GM18907 (cell line): Measurements from ENCODE around the gene DPYD.

Experiments used
- ATAC-seq: cut with Tn5 transposase; IDR thresholded peaks from one replicate; pipeline ENCODE4 v1.9.1; 2021; ENCODE audit warnings: mild to moderate bottlenecking, moderate library complexity; ENCODE audit not compliant: unreplicated experiment

Gene DPYD

GRCh38 chr1:97792655-97793054, 128.2 kb downstream of the DPYD start:
- no peak for ATAC-seq

DNA sequence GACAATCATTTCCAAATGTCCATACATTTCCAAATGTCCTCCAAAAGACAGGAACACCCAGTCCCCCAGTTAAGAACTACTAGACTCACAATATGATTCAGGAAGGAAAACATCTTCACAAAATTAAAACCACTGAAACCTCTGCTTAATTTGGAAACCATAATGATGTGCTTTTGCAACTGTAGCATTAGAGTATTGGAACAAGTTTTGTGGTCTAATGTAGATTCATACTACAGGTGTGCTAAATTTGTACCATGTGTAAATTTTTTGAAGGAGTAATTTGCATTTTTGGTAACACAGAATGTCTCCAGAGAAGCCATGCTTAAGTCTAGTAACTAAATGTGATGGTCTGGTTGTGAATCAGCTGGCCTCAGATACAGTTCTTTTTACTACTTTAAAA, 129.6 kb downstream of the DPYD start:
- peak; percentile 71 for ATAC-seq

GRCh38 chr1:97787231-97787630, 133.6 kb downstream of the DPYD start:
- ATAC-seq: no peak

- no peak for ATAC-seq
Observed at GRCh38 chr1:97784661-97785060, 136.2 kb downstream of the DPYD start.

- ATAC-seq: no peak
Observed at GRCh38 chr1:97783751-97784150, 137.1 kb downstream of the DPYD start.

DNA sequence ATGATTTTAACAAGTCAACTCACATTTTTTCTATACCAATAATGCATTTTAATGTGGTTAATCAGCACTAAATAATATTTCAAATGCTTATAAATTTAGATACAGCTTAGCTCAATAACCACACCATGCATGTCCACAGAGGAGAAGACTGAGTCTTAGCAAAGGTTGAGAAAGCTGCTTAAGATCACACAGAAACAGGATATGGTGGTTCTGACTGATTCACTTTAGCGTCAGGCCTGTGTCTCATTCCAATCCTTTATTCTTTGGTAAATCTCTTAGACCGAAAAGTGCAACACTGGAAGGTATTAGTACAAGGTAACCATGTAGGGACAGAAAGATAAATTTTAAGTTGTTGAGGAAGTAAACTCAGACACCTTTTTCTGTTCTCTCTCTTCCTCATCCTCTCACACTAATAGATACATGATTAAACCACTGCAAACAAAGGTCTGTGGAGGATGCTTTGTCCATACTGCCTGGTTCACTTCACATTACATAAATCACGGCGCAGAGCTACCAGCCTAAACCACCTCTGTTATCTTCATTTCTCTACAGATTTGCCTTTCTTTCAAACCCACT, 139.0 kb downstream of the DPYD start:
- ATAC-seq: no peak

DNA sequence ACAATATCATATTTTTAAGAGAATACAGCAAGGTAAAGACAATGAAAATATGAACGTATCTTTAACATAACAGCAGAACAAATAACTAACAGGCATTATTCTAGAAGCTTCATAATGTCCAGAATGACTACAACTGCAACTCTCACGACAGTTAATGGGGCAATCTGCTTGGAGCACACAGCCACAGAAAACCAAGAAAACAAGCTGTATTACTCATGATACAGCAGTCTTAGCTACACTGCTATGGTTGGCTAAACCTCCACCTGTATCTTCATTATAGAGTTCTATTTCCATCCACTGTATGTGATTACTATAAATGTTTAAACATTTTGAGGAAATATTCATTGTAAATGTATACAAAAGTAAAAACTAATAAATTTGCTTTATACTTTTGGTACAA, 139.9 kb downstream of the DPYD start:
- no peak for ATAC-seq

DNA sequence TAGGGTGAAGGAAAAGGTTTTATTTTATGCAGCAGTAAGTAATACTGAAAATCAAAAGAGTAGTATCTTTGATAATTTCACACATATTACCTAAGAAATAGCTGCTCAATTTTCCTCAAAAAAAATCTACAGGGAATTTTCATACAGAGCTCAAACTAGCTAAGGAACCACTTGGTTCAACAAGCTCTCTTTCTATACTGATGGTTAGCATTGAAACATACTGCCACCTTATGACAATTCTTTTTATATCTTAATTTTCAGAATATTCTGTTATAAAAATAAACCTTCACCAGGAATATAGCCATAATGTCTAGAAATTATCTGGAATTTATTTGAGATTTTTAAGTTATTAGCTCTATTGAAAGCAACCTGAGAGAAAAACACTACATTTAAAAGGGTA, 142.1 kb downstream of the DPYD start:
- ATAC-seq: no peak

- ATAC-seq: no peak
Observed at GRCh38 chr1:97770376-97770775, 150.5 kb downstream of the DPYD start.

DNA sequence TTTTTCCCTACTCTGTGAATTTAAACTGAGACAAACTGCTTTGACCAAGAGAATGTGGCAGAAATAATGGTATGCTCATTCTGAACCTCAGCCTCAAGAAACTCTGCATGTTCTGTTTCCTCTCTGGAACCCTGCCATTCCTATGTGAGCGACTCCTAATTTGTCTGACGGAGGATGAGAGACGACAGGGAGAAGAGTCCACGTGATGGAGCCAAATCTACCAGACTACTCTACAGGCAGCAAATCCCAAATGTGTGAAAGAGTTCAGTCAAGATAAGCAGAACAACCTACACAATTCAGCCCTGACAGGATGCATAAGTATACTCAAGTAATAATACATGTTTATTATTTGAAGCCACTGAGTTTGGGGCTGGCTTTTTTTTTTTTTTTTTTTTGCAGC, 153.5 kb downstream of the DPYD start:
- ATAC-seq: no peak

DNA sequence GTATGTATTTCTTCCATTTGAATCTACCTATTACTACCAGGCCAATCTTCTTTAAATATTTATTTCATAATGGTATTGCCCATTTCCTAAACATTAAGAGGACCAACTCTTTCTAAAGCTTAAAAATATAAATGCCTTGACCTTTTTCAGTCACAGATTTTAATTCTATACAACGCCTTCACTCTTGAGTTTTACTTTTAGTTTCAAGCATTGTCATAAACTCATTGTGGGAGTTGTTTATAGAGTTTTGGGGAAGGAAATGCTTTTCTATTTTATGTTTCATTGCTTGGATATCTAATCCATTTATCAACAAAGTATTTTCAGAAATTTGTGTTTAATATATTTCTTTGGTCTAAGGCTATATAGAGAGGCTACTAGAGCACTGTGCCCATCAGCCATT, 155.8 kb downstream of the DPYD start:
- ATAC-seq: no peak

DNA sequence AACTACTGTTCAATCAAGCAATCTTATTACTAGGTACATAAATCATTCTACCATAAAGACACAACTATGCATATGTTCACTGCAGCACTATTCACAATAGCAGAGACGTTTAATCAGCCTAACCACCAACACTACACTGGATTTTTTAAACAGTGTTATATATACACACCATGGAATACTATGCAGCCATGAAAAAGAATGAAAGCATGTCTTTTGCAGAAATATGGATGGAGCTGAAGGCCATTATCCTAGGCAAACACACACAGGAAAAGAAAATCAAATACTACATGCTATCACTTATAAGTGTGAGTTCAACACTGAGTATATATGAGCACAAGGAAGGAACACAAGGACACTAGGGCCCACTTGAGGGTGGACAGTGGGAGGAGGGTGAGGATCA, 159.2 kb downstream of the DPYD start:
- ATAC-seq: no peak

- ATAC-seq: no peak
Observed at GRCh38 chr1:97759078-97759477, 161.8 kb downstream of the DPYD start.

- no peak for ATAC-seq
Observed at GRCh38 chr1:97758541-97759057, 162.2 kb downstream of the DPYD start.

DNA sequence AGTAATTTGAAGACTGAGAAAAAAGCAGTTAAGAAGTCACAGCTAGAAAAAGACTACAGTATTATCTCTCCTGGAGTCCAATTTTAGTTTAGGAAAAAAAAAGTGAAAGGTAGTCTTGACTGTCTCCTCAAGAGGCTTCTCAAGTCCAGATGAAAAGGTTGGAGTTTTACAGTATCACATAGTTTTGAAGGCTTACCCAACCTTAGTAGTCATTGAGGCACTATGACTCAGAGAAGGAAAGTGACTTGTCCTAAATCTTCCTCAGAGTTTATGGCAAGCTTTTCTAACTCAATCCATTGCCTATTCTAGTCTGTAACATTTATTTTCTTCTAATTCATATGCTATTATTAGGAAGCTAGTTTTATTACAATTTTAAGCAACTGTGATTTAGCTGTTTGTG, 174.9 kb downstream of the DPYD start:
- no peak for ATAC-seq

DNA sequence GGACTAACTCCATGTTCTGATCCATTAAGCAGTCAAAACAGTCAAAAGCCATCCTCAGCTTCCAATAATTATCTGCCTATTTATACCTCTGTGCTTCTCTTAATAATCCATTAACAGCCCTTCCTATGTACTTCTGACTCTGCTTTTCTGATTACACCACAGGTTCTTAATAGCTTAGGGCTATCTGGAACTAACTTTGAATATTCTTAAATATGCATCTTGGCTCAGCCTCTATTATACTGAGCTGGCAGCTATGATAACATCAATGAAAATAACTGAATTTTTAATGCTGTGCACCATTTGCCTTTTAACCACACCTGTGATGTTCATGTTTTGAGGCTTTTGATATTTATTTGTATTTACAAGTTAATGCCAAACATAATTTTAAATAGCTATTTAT, 175.9 kb downstream of the DPYD start:
- no peak for ATAC-seq

DNA sequence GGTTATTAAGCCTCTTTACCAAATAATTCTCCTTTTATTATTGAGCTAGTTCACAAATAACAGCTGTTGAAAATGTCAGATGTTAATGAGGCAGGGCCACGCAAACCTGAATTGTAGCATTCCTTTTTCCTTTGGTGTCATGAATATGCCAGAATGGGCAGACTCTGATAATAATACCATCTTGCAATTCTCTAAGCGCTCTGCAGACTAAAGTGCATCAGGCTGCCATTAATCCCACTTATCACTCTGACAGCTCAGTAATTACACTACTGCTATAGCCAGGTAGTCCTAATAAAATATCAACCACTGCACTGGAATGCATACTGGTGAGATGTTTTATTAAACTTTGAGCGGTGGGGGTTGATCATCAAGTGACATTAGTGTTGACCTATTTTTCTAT, 177.7 kb downstream of the DPYD start:
- ATAC-seq: no peak

DNA sequence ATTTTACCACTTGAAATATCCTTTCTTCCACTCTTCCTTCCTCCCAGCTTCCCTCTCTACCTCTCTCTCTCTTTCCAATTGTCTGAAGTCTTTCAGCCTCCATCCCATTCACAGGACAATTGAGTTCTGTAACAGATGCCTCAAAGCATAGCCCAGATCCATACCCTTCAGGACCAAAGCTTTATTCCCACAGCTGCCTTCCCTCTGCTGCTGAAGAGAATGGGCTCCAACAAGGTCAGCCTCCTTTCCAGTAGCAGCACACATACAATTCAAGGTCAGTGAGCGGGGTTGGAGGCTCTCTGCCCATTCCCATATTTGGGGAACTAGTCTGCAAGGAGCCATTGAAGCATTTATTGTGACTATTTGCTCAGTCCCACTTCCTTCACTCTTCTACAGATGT, 179.9 kb downstream of the DPYD start:
- ATAC-seq: no peak

- no peak for ATAC-seq
Observed at GRCh38 chr1:97739596-97740103, 181.2 kb downstream of the DPYD start.

GRCh38 chr1:97738270-97738669, 182.6 kb downstream of the DPYD start:
- no peak for ATAC-seq

- no peak for ATAC-seq
Observed at GRCh38 chr1:97730271-97730670, 190.6 kb downstream of the DPYD start.

DNA sequence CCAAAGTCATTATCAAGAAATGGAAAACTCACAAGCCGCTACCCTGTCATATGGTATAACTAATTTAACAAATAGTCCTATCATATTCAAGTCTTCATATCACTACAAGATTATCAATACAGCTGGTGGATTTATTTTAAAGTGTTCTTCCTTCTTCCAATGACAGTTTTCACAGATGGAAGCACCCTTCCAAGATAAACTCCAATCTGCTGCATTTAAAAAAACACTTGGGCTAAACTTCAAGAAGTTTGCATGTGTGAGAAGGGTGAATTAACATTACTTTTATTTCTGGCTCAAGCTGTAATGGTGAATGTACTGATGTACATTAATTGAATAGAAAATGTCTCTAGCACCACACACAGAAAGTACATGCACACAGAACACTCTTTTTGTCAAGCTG, 192.4 kb downstream of the DPYD start:
- no peak for ATAC-seq

GRCh38 chr1:97727029-97727428, 193.8 kb downstream of the DPYD start:
- ATAC-seq: no peak
